H1 (cell line): ENCODE results near the gene CRELD1. TPM values are rescaled to one million over a fixed set of nuclear protein-coding genes. Genes with fewer than 3 reads are reported as not detected.
A peak's percentile ranks its signal among the peaks of the same experiment; 100 is the strongest.

Experiments
- CREB1 ChIP-seq: IDR thresholded peaks from 2 replicates; pipeline ENCODE4 v1.6.1; 2012; ENCODE audit warnings: inconsistent platforms
- JUND ChIP-seq: IDR thresholded peaks from 2 replicates; pipeline ENCODE4 v1.6.1; 2011; ENCODE audit warnings: mild to moderate bottlenecking, improper control_type of control experiment, low read length
- SIN3A ChIP-seq, 2 experiments: IDR thresholded peaks in 1 of 2; conservative IDR thresholded peaks in 1 of 2; 2 replicates each; pipeline ENCODE4 v1.6.1; 2011 to 2012; ENCODE audit warnings: low read length in 2 of 2, improper control_type of control experiment in 1 of 2, low read depth in 1 of 2, mild to moderate bottlenecking in 1 of 2
- USF2 ChIP-seq: IDR thresholded peaks from 2 replicates; pipeline ENCODE4 v1.6.1; 2011; ENCODE audit warnings: low read length, improper control_type of control experiment
- polyA plus RNA-seq, 7 experiments: library from polyadenylated mRNA; depleted of rRNA in 3 of 7; stranded (reverse) in 5 of 7; unstranded in 2 of 7; fragments of >200 nt in 5 of 7; fragments of 200-250 nt in 2 of 7; gene quantifications; 1 replicate in 5 of 7; 2 replicates in 1 of 7; 4 replicates in 1 of 7; pipeline versions ENCODE4 v1.2.1 to v1.2.3, GENCODE V29; 2011 to 2013; ENCODE audit warnings: missing spikeins in 2 of 7, mixed read lengths in 2 of 7
- total RNA-seq: library from RNA; stranded (reverse); fragmentation: NEBNext Ultra II Directional; extraction: Animal tissue kit (Norgen Biotek cat#: 25700); gene quantifications from 2 replicates; pipeline ENCODE4 v1.2.1, GENCODE V29; 2021

CRELD1 gene
- total and polyA plus RNA-seq, 2 of the 8 experiments (the other 6 are each of a cell fraction or from before 2014, with no cell fraction given), result 12.9 to 15.1 TPM

GRCh38 chr3:9947025-9947995 lies 13.7 kb downstream of the CRELD1 start (continued):
- peak in 1 of 2 experiments; percentile 68; a peak in 1 of 4 replicates for TF ChIP-seq SIN3A (conservative IDR thresholded peaks at IDR 0.05 in 1 of 2, IDR thresholded peaks at IDR 0.05 in 1 of 2; ENCODE audit: low read depth in 1 of 2, low read length in 2 of 2)
- TF ChIP-seq USF2, result 0 out of 2 replicates have a peak, but pooled peaks have one; percentile 12
- no peak for TF ChIP-seq JUND
- peak; percentile 79 for TF ChIP-seq CREB1
